Testis (tissue), 3 donors: ENCODE measurements around the gene KRT10. TPM values are rescaled to one million over a fixed set of nuclear protein-coding genes. Genes with fewer than 3 reads are reported as not detected.
"Not testable (repeated sequence)": the region's sequence is repeated elsewhere in the genome, so short reads cannot be mapped to it uniquely, and the experiment has no call there.

ENCODE experiments used
- DNase-seq: peaks from one replicate; pipeline ENCODE4 v3.0.0-alpha.2; 2019
- H3K27ac ChIP-seq, 2 donors: fragments of 200-600 bp; sonication (generic); one replicate each; pipeline ENCODE4 v1.5.1; 2019
- H3K27me3 ChIP-seq: fragments of 200-600 bp; sonication (generic); one replicate; pipeline ENCODE4 v1.5.1; 2019
- H3K36me3 ChIP-seq: fragments of 200-600 bp; sonication (generic); one replicate; pipeline ENCODE4 v1.5.1; 2017; ENCODE audit warnings: low read depth; ENCODE audit errors: missing control alignments
- H3K4me1 ChIP-seq: fragments of 200-600 bp; sonication (generic); one replicate; pipeline ENCODE4 v1.5.1; 2019
- H3K4me3 ChIP-seq, 2 donors: fragments of 200-600 bp; sonication (generic); one replicate each; pipeline ENCODE4 v1.5.1; 2017 to 2019
- H3K9me3 ChIP-seq: fragments of 200-600 bp; sonication (generic); one replicate; pipeline ENCODE4 v1.5.1; 2017
- POLR2A ChIP-seq: fragments of 450-650 bp; IDR thresholded peaks from one replicate; pipeline ENCODE4 v1.6.1; 2017; ENCODE audit warnings: antibody characterized with exemption, mild to moderate bottlenecking, moderate library complexity
- whole genome bisulfite sequencing, 2 donors: methylation state at CpG; one replicate each; pipeline ENCODE4 v1.1.5; 2018; 5-methylcytosine and 5-hydroxymethylcytosine counted together
- intact Hi-C: fragments of 100-400 bp; cut with DNase I; formaldehyde crosslinking; loops from one replicate; pipeline ENCODE4 v1.15.1; 2023; ENCODE audit warnings: low total_unique reads
- polyA plus RNA-seq: library from polyadenylated mRNA; stranded (reverse); fragments of 350-450 nt; fragmentation: Illumina TruSeq; extraction: RNeasy Lipid Tissue Mini Kit (QIAGEN cat#74804); gene quantifications from one replicate; pipeline ENCODE4 v1.2.3, GENCODE V29; 2014; ENCODE audit warnings: low read depth, low replicate concordance; ENCODE audit not compliant: insufficient read depth
- total RNA-seq, 2 donors: library from RNA; depleted of rRNA; stranded (reverse); fragments of >200 nt; gene quantifications; one replicate each; pipeline ENCODE4 v1.2.3, GENCODE V29; 2016
- TF ChIP-seq, protein P1 (sequence below), 3 experiments: fragments of 450-650 bp in 2 of 3; fragments of 200-600 bp in 1 of 3; sonication (generic) in 1 of 3; IDR thresholded peaks; one replicate each; pipeline ENCODE4 v1.5.1; 2016 to 2019; ENCODE audit warnings: antibody characterized with exemption in 3 of 3, mild to moderate bottlenecking in 2 of 3, moderate library complexity in 1 of 3

KRT10 gene
- total and polyA plus RNA-seq, 3 donors from 2014 or later = 22.1 to 69.4 (median 25.8) TPM

DNA sequence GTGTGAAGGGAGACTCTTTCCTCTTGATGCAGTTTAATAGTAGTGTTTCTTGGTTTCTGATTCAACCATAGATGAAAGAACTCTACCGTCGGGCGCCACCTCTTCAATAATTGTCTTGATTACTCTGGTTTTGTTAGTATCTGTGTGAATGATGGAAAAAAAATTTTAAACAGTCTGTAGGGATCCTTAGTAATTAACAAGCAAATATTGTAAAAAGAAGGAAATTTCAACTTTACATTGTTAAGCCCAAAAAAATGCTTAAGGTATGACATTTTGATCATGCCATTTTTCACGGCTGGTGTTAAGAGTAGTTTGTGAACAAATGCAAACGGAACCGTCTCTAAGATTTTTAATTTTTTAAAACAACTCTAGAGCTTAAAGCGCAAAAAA is 4.1 kb downstream of the KRT10 start:
- Histone ChIP-seq H3K9me3 (no peaks in the 10 kb centered on the region), H3K4me3 (peak overlapping the region; percentile 67 to 85), H3K36me3 (no peaks in the 10 kb centered on the region), H3K4me1 (peaks cover 37% of the 10 kb centered on the region), H3K27me3 (no peaks in the 10 kb centered on the region), H3K27ac (peak overlapping the region; percentile 84 to 97)
- intact Hi-C loops = no loop called here
- WGBS, 2 donors = 9 to 14% methylated on average over 7 of the region's 7 CpGs
- TF ChIP-seq, protein P1, sequence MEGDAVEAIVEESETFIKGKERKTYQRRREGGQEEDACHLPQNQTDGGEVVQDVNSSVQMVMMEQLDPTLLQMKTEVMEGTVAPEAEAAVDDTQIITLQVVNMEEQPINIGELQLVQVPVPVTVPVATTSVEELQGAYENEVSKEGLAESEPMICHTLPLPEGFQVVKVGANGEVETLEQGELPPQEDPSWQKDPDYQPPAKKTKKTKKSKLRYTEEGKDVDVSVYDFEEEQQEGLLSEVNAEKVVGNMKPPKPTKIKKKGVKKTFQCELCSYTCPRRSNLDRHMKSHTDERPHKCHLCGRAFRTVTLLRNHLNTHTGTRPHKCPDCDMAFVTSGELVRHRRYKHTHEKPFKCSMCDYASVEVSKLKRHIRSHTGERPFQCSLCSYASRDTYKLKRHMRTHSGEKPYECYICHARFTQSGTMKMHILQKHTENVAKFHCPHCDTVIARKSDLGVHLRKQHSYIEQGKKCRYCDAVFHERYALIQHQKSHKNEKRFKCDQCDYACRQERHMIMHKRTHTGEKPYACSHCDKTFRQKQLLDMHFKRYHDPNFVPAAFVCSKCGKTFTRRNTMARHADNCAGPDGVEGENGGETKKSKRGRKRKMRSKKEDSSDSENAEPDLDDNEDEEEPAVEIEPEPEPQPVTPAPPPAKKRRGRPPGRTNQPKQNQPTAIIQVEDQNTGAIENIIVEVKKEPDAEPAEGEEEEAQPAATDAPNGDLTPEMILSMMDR (IDR thresholded peaks at IDR 0.05) = no peak
- no peak for TF ChIP-seq POLR2A
- no peak for DNase-seq

DNA sequence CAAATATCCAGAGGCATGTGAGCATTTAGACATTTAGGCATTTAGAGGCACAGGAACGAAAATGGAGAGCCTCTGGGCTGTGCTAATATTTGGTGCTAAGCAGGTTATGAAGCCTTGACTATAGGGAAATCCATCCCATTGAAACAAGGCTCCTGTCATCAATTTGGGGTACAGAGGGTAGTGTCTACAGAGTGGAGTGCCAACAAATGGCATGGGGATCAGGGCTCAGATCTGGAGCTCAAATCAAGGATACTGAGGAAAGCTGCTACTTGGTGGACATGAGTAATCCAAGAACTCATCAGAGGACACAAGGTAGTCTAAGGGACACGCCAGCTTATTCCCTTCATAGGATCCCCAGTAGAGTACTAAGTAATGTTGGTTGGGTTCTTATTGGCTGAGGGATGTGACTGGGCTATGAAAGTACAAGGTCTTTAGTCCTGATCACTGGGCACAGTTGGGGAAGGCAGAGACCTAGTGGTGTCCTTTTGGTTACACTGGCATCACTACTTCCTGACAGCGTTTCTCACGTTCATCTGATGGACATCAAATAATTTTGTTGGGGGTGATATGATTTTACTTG is 5.2 kb downstream of the KRT10 start:
- intact Hi-C loops = no loop called here
- no peak for DNase-seq
- Histone ChIP-seq H3K27me3 (no peaks in the 10 kb centered on the region), H3K4me1 (peaks cover 31% of the 10 kb centered on the region), H3K36me3 (no peaks in the 10 kb centered on the region), H3K4me3 (no peak overlapping the region), H3K27ac (no peak overlapping the region), H3K9me3 (no peaks in the 10 kb centered on the region)
- 91% methylated on average over 4 of the region's 4 CpGs for WGBS, 2 donors
- no peak for TF ChIP-seq POLR2A
- TF ChIP-seq, protein P1 (IDR thresholded peaks at IDR 0.05) = no peak

DNA sequence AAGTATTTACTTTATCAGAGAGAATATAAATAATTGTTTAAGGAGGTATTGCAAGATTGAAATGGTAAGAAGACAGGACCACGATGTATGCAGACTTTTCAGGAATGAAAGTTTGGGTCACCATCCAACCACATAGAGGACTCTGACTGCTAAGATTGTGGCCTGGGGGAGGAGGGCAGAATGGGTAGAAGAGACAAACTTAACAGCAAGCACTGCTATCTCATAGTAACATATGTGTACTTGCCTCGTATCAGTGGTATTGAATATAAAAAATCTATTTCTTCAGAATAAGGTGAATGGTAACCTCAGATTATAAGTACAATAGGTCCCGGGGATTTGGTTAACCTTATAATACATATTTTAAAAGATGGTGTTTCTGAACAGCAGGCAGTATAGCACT is 5.8 kb downstream of the KRT10 start:
- Histone ChIP-seq H3K4me1 (peaks cover 25% of the 10 kb centered on the region), H3K27ac (no peak overlapping the region), H3K9me3 (no peaks in the 10 kb centered on the region), H3K36me3 (no peaks in the 10 kb centered on the region), H3K4me3 (no peak overlapping the region), H3K27me3 (no peaks in the 10 kb centered on the region)
- TF ChIP-seq, protein P1 (IDR thresholded peaks at IDR 0.05) = no peak
- no peak for TF ChIP-seq POLR2A
- 82 to 92% methylated on average over 3 of the region's 3 CpGs for WGBS, 2 donors
- intact Hi-C loops = no loop called here
- no peak for DNase-seq

DNA sequence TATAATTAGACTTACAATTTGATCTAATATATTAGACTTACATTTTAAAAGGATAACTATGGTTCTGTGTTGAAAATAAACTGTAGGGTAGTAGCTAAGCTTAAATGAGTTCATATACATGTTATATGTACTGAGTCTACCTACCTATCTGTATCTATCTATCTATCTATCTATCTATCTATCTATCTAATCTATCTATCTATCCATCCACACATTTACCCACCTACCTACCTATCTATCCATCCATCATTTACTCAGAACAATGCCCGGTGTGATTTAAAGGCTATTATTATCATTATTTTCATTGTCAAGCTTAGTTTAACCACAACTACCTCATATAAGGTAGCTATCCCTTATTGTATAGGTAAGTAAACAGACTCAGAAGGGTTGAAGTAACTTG is 7.0 kb downstream of the KRT10 start:
- TF ChIP-seq, protein P1 (IDR thresholded peaks at IDR 0.05) = no peak
- no peak for TF ChIP-seq POLR2A
- Histone ChIP-seq H3K27me3 (no peaks in the 10 kb centered on the region), H3K9me3 (no peaks in the 10 kb centered on the region), H3K4me3 (no peak overlapping the region), H3K36me3 (no peaks in the 10 kb centered on the region), H3K27ac (no peak overlapping the region), H3K4me1 (peaks cover 13% of the 10 kb centered on the region)
- intact Hi-C loops = no loop called here
- no peak for DNase-seq
- 92 to 93% methylated on average over 1 of the region's 1 CpG for WGBS, 2 donors

DNA sequence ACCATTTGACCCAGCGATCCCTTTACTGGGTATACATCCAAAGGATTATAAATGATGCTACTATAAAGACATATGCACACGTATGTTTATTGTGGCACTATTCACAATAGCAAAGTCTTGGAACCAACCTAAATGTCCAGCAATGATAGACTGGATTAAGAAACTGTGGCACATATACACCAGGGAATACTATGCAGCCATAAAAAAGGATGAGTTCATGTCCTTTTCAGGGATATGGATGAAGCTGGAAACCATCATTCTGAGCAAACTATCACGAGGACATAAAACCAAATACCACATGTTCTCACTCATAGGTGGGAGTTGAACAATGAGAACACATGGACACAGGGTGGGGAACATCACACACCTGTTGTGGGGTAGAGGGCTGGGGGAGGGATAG is 7.8 kb downstream of the KRT10 start:
- H3K27ac ChIP-seq, intact Hi-C loops, H3K9me3 ChIP-seq, DNase-seq, H3K27me3 ChIP-seq, H3K36me3 ChIP-seq, H3K4me3 ChIP-seq: not testable (repeated sequence)
- peaks cover 10% of the 10 kb centered on the region for H3K4me1 ChIP-seq
- WGBS, 2 donors = 89 to 90% methylated on average over 3 of the region's 3 CpGs
